Measurements from ENCODE around the gene ADD1.

DNA sequence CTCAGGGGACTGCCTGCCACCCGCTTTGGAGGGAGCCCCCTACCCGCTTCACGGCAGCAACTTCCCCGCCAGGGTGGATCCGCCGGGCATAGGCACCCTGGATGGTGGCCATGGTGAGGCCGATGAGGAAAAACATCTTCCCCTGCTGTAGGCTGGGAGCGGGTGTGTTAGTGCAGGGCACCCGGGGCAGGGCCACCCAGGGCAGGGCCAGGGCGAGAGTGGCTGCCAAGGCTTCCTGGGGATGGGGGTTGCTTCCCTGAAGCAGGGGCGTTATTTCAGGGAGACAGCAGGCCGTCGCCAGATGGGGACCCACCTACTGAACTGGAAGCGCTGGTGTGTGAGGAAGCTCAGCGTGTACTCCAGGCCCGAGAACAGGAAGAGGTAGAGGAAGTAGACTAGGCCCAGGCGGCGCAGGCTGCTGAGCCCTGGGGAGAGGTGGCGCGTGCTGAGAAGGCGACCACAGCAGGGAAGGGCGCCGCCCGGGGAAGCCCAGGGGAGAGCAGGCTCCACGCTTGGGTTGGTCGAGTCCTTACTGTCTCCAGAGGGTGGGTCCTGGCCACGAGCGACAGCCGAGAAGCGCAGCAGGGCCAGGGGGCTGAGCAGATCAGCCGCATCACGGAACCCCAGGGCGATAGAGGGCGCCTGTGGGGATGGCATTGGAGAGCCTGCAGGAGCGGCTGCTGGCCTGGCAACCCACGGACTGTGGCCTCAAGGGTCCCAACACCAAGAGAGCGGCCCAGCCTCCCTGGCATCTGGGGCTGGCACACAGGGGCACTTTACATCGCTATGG, 88.1 kb downstream of the ADD1 start:
- TF ChIP-seq, protein P1, sequence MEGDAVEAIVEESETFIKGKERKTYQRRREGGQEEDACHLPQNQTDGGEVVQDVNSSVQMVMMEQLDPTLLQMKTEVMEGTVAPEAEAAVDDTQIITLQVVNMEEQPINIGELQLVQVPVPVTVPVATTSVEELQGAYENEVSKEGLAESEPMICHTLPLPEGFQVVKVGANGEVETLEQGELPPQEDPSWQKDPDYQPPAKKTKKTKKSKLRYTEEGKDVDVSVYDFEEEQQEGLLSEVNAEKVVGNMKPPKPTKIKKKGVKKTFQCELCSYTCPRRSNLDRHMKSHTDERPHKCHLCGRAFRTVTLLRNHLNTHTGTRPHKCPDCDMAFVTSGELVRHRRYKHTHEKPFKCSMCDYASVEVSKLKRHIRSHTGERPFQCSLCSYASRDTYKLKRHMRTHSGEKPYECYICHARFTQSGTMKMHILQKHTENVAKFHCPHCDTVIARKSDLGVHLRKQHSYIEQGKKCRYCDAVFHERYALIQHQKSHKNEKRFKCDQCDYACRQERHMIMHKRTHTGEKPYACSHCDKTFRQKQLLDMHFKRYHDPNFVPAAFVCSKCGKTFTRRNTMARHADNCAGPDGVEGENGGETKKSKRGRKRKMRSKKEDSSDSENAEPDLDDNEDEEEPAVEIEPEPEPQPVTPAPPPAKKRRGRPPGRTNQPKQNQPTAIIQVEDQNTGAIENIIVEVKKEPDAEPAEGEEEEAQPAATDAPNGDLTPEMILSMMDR (IDR thresholded peaks at IDR 0.05) = no peak
- TF ChIP-seq POLR2A (IDR thresholded peaks at IDR 0.05) = no peak

All from right lobe of liver (tissue), 4 donors.